H1 (cell line): Measurements from ENCODE around the gene OLA1.

Source experiments
- JUND ChIP-seq: IDR thresholded peaks from 2 replicates; pipeline ENCODE4 v1.6.1; 2011; ENCODE audit warnings: mild to moderate bottlenecking, improper control_type of control experiment, low read length
- POLR2A ChIP-seq, 2 experiments: IDR thresholded peaks; 1 replicate in 1 of 2; 2 replicates in 1 of 2; pipeline ENCODE4 v1.6.1; 2011; ENCODE audit warnings: low read depth in 2 of 2, low read length in 2 of 2, mild to moderate bottlenecking in 2 of 2; ENCODE audit errors: control extremely low read depth in 1 of 2
- POLR2AphosphoS5 ChIP-seq: IDR thresholded peaks from 2 replicates; pipeline ENCODE4 v1.6.1; 2011; ENCODE audit warnings: low read depth, low read length
- TF ChIP-seq, protein P1 (sequence below), 3 experiments: IDR thresholded peaks; 1 replicate in 2 of 3; 2 replicates in 1 of 3; pipeline versions ENCODE4 v1.5.1 to v1.6.1; 2011; ENCODE audit warnings: low read length in 3 of 3, mild to moderate bottlenecking in 3 of 3, inconsistent platforms in 2 of 3, low read depth in 1 of 3, moderate library complexity in 1 of 3; ENCODE audit not compliant: insufficient read depth in 1 of 3; ENCODE audit errors: control extremely low read depth in 1 of 3

DNA sequence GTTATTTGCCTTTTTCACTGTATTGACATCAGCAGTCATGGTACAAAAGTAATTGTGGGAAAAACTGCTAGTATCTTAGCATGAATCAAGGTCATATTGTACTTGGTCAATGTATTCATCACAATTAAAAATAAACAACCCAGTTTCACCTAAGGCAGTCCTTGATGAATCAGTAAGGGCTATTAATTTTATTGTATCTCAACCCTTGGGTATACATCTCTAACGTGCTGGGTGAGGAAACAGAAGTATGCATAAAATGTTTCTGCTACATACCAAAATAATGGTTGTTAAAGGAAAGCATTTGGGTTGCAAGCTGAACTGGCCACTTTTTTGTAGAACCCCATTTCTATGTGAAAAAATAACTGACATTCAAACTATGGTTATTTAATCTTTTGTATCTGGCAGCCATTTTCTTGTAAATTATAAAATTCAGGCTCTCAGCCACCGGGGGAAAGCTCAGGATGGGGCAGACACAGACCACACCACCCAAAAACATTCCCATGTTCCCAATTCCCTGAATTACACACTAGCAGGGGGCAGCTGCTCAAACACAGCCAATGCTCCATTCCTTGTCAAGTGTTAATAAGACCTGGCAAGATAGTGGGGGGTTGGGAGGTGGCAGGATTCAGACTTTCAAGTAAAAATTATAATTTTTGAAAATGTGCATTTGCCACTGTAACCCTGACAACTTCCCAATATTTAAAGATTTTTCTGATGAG is 49.3 kb downstream of the OLA1 start:
- TF ChIP-seq, protein P1, sequence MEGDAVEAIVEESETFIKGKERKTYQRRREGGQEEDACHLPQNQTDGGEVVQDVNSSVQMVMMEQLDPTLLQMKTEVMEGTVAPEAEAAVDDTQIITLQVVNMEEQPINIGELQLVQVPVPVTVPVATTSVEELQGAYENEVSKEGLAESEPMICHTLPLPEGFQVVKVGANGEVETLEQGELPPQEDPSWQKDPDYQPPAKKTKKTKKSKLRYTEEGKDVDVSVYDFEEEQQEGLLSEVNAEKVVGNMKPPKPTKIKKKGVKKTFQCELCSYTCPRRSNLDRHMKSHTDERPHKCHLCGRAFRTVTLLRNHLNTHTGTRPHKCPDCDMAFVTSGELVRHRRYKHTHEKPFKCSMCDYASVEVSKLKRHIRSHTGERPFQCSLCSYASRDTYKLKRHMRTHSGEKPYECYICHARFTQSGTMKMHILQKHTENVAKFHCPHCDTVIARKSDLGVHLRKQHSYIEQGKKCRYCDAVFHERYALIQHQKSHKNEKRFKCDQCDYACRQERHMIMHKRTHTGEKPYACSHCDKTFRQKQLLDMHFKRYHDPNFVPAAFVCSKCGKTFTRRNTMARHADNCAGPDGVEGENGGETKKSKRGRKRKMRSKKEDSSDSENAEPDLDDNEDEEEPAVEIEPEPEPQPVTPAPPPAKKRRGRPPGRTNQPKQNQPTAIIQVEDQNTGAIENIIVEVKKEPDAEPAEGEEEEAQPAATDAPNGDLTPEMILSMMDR (IDR thresholded peaks at IDR 0.05; ENCODE audit: control extremely low read depth in 1 of 3, insufficient read depth in 1 of 3, low read depth in 1 of 3, low read length in 3 of 3): no peak
- TF ChIP-seq POLR2AphosphoS5: no peak
- no peak for TF ChIP-seq POLR2A (IDR thresholded peaks at IDR 0.05; ENCODE audit: control extremely low read depth in 1 of 2, low read depth in 2 of 2, low read length in 2 of 2)
- TF ChIP-seq JUND: no peak
